ENCODE data around the gene NRG3.

The NRG3 gene

GRCh38 chr10:82399850-82400249 lies 524.9 kb downstream of the NRG3 start:
- DNase-seq, result no peak

GRCh38 chr10:82400841-82401240 lies 525.8 kb downstream of the NRG3 start:
- DNase-seq, result no peak

DNA sequence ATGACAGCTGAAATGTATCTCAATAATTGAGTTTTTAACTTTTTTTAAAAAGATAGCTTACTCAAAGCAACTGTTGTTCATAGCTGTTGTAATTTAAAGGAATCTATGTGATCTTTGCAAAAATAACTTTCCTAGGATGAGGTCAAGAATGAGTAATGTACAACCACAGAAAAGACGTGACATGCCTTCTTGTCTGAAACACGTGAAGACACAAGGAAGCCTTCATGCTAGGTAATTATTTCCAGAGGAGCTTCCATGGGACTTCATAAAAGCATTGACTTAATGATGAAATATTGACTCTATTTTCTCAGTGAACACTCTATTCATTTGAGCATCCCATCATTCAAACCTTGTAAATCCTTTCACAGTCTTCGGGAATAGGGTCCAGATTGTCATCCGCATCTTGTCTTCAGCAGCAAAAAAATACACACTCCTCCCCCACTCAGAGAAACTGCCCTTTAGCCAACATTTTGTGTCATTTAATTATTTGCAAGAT lies 528.0 kb downstream of the NRG3 start:
- no peak for DNase-seq

DNA sequence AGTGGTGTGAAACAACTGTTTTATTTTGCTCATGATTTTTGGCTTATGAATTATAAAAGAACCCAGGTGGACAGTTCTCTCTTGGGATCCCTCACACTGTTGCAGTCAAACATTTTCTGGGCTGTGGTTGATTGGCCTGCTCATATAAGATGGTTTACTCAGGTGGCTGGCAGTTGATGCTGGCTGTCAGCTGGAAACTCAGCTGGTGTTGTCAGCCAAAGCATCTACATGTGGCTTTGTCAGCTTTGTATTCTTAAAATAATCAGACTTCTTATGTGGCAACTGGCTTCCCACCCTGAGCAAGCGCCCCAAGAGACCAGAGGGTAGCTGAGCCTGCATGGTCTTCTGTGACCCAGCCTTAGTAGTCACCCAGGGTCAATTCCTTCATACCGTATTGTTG lies 534.7 kb downstream of the NRG3 start:
- no peak for DNase-seq

GRCh38 chr10:82411416-82411815 lies 536.4 kb downstream of the NRG3 start:
- no peak for DNase-seq

DNA sequence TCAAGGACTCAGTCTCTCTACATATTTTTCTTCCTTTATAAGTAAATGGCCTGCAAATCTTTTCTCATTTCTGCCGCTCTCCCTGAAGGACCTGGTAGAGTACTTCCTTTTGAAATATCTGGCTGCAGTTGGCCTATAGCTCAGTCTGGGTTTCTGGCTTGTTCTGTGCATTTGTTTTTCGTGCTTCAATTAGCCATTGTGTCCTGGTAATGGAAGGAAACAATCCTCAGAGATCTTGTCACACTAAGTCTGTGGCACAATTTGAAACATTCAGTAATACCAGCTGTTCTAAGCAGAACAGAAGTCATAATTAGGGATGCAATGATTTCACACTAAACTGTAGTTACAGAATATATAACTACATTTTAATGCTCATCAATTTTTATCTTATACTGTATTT lies 545.0 kb downstream of the NRG3 start:
- no peak for DNase-seq

GRCh38 chr10:82429302-82429701 lies 554.3 kb downstream of the NRG3 start:
- DNase-seq, result no peak

DNA sequence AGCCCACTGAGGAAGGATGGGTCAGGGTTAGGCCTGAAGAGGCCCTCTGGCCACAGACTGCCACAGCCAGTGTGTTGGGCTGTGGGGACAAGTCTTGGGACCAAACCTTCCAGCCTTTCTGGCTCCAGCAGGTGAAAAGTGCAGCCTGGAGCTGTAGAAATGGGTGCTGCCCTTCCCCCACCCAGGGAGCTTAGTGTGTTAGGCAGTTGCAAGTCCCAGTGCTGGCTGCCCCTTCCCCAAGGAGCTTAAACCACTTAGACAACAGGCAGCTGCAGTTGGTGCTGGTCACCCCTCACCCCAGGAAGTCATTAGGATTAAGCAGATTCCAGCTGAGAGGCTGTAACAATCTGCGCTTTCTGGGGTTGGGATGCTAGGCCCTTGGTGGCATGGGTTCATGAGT lies 563.3 kb downstream of the NRG3 start:
- no peak for DNase-seq

GRCh38 chr10:82440775-82441174 lies 565.8 kb downstream of the NRG3 start:
- no peak for DNase-seq

DNA sequence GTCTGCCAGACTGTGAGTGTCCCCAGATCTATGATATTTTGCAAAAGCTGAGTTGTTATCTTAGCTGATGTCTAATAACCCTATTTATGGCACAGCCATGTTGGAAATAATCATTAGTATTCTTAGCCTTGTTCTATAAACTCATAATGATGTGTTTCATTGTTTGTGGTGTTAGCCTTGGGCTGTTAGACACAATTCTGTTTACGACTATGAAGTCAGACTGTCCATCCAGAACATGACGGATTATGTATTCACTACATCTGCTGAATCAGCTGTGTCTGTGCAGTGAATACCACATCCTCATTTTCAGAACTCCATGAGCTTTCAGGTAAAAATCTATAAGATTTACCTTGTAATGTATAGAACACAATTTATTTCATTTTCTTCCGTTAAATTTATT lies 577.1 kb downstream of the NRG3 start:
- no peak for DNase-seq

GRCh38 chr10:82452676-82453075 lies 577.7 kb downstream of the NRG3 start:
- no peak for DNase-seq

DNA sequence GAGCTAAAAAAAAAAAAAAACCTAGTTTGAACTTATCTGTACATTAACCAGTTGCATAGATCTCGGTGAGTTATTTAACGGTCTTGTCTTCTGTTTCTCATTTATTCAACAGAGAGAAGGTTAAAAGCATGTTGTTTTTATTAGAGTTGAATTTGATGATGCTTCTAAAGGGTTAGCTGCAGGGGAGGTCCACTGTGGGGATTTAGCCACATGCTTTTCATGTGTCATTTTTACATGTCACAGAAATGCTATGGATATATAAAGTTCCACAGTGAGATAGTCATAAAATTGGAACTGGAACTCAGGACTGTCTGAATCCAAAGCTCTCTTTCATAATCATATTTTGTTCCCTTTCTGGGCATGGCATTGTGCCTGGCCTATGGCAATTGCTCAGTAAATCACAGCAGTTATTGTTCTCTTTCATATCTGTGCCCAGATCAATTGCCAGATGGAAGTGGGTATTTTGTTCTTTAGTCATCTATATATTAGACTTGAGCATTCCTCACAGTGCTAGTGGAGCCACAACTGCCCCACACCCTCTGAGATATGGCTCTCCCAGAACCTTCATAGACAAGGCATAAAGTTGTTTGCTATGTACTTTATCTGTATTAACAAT lies 578.8 kb downstream of the NRG3 start:
- no peak for DNase-seq

GRCh38 chr10:82462910-82463551 lies 588.0 kb downstream of the NRG3 start:
- DNase-seq, result no peak

GRCh38 chr10:82463614-82464013 lies 588.6 kb downstream of the NRG3 start:
- no peak for DNase-seq

GRCh38 chr10:82464191-82464818 lies 589.3 kb downstream of the NRG3 start:
- DNase-seq, result no peak

- DNase-seq, result no peak
Observed at GRCh38 chr10:82464966-82465365, 590.0 kb downstream of the NRG3 start.

GRCh38 chr10:82468453-82468852 lies 593.5 kb downstream of the NRG3 start:
- DNase-seq, result no peak

GRCh38 chr10:82472406-82473335 lies 597.7 kb downstream of the NRG3 start:
- no peak for DNase-seq

- no peak for DNase-seq
Observed at GRCh38 chr10:82477776-82478175, 602.8 kb downstream of the NRG3 start.

DNA sequence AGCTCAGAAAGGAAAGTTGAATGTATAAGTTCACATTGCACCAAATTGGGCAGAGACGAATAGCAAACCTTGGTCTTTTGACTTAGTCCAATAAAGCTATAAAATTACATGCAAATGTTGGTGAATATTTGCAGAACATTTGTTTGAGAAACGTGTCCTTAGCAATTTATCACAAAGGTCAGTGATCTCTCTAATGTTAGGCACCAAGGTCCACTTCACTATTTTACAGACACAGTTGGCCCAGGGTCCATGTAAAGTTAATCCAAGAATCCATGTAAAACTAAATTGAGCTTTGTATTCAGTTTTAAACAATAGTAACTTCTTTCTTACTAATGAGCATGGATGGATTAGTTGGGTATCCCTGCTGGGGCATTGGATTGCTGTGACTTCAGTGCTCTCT lies 617.7 kb downstream of the NRG3 start:
- DNase-seq, result no peak

- no peak for DNase-seq
Observed at GRCh38 chr10:82496114-82496513, 621.1 kb downstream of the NRG3 start.

DNA sequence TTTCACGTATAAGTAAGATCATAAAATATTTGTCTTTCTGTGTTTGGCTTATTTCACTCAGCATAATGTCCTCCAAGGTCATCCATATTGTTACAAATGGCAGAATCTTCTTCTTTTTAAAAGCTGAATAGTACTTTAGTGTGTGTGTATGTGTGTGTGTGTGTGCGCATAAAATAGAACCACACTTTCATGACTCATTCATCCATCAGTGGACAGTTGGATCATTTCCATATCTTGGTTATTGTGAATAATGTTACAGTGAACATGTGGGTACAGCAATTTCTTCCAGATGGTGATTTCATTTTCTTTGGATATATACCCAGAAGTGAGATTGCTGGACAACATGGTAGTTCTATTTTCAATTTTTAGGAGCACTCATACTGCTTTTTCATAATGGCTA lies 622.4 kb downstream of the NRG3 start:
- DNase-seq, result no peak

DNA sequence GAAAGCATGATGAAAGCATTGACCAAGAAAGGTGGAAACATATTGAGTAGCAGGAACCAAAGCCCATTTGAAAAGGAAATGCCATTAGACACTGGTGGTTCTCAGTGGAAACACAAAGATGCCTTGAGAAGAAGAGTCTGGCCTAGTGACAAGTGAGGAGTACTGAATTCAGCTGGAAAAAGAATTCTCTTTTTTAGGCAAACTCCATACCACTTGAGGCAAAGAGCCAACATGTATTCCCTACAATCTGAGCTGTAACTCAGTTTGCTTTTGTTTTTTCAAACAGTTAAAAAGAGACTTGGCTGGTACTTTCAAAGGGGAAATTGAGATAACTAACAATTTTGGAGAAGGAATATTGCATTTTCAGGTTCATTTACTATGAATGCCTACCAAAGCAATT lies 624.0 kb downstream of the NRG3 start:
- DNase-seq, result no peak

All from DMS 273 treated with DMSO at 0.1 percent for 48 hours (cell line).